ENCODE measurements around the gene AVPR2. TPM values are rescaled to one million over a fixed set of nuclear protein-coding genes. Genes with fewer than 3 reads are reported as not detected.

AVPR2 gene
- polyA plus RNA-seq, 2 of the 4 experiments (the other 2 are of a cell fraction), result not detected

GRCh38 chrX:153878969-153879653 is 25.4 kb upstream of the AVPR2 start:
- Histone ChIP-seq H3K4me3 (no peak overlapping the region), H3K4me1 (peaks cover 2% of the 10 kb centered on the region; the same call in 2 of the 3 replicates), H3K27ac (no peak overlapping the region), H3K9me3 (no peaks in the 10 kb centered on the region), H3K4me2 (no peak overlapping the region)
- TF ChIP-seq HOXB5 (CRISPR knock-in tag; IDR thresholded peaks at IDR 0.05), result no peak
- TF ChIP-seq EHMT2 (IDR thresholded peaks at IDR 0.05; ENCODE audit: low read depth), result no peak
- TF ChIP-seq CBX2 (IDR thresholded peaks at IDR 0.05; ENCODE audit: borderline replicate concordance, low read depth), result no peak
- TF ChIP-seq CHD4 (IDR thresholded peaks at IDR 0.05; ENCODE audit: borderline replicate concordance), result no peak
- no peak for TF ChIP-seq ZNF302 (CRISPR knock-in tag; IDR thresholded peaks at IDR 0.05)
- TF ChIP-seq HDAC2 (IDR thresholded peaks at IDR 0.05), result no peak
- no peak for TF ChIP-seq TFCP2L1 (CRISPR knock-in tag; IDR thresholded peaks at IDR 0.05)
- TF ChIP-seq HES2 (IDR thresholded peaks at IDR 0.05), result no peak
- TF ChIP-seq KDM5A (IDR thresholded peaks at IDR 0.05), result no peak
- TF ChIP-seq RARB (CRISPR knock-in tag; IDR thresholded peaks at IDR 0.05), result no peak
- TF ChIP-seq ESRRA (IDR thresholded peaks at IDR 0.05; ENCODE audit: borderline replicate concordance, low read length), result no peak
- no peak for TF ChIP-seq PHF8 (IDR thresholded peaks at IDR 0.05; ENCODE audit: borderline replicate concordance, low read depth)
- no peak for TF ChIP-seq E2F6 (IDR thresholded peaks at IDR 0.05; ENCODE audit: borderline replicate concordance, low read depth)
- no peak for TF ChIP-seq BCL3 (IDR thresholded peaks at IDR 0.05)
- TF ChIP-seq KDM1A (IDR thresholded peaks at IDR 0.05; ENCODE audit: low read depth), result no peak
- no peak for TF ChIP-seq HOXA7 (CRISPR knock-in tag; IDR thresholded peaks at IDR 0.05)
- no peak for TF ChIP-seq JUNB (IDR thresholded peaks at IDR 0.05)
- no peak for TF ChIP-seq RAD21 (conservative IDR thresholded peaks at IDR 0.05 in 1 of 2, IDR thresholded peaks at IDR 0.05 in 1 of 2)
- no peak for TF ChIP-seq RNF2 (IDR thresholded peaks at IDR 0.05; ENCODE audit: borderline replicate concordance, low read depth)
- no peak for TF ChIP-seq MAFK (IDR thresholded peaks at IDR 0.05; ENCODE audit: partially characterized antibody)
- FAIRE-seq, result no peak
- WGBS (ENCODE audit: missing lambda C conversion rate), result 72% methylated on average over 15 of the region's 28 CpGs
- CTCF ChIA-PET, result interaction anchor here (1.9 kb wide), 1 partner anchor 49 kb away, joined by 5 read pairs; no protein-coding TSS in a partner anchor
- POLR2A ChIA-PET, result no interaction called here
- DNase-seq (ENCODE audit: low read depth in 1 of 2, low spot score in 1 of 2), result no peak
- no peak for ATAC-seq

DNA sequence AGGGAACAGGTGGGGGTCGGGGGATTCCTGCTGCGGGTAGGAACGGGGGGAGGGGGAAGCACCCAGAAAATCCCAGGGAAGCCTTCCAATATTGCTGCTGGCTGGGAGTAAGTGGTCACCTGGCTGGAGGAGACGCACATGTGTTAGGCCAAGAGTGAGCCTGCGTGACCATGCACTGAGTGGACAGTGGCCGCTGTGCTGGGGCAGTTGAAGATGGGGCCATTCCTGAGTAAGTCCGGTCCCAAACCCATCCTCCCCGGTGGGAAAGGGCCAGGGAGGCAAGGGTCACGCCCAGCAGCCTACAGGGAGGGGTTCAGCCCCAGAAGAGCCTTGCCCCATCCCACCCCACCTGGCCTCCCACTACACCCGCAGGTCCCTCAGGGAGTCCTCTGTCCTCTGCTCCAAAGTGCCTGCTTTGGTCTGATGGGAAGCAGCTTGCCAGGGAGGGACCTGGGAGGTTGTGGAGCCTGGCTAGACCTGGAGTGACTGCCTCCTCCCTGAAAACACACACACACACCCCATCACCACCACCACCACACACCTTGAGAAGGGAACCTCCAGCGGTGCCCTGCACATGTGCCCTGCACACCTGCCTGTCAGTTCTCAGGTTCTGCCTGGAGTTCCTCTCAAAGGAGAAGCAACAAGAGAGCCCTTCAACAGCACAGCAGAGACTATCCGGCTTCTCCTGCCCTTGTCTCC is 24.6 kb upstream of the AVPR2 start:
- H3K9me3 ChIP-seq, result no peaks in the 10 kb centered on the region
- WGBS (ENCODE audit: missing lambda C conversion rate), result 57% methylated on average over 5 of the region's 12 CpGs
- no peak for ATAC-seq
- no peak for FAIRE-seq
- no peak for DNase-seq (ENCODE audit: low read depth in 1 of 2, low spot score in 1 of 2)
- TF ChIP-seq JUNB (IDR thresholded peaks at IDR 0.05), result no peak
- no peak for TF ChIP-seq KDM5A (IDR thresholded peaks at IDR 0.05)
- no peak for TF ChIP-seq RNF2 (IDR thresholded peaks at IDR 0.05; ENCODE audit: borderline replicate concordance, low read depth)
- TF ChIP-seq ZFP36 (IDR thresholded peaks at IDR 0.05; ENCODE audit: borderline replicate concordance, partially characterized antibody), result no peak
- TF ChIP-seq, protein P1, sequence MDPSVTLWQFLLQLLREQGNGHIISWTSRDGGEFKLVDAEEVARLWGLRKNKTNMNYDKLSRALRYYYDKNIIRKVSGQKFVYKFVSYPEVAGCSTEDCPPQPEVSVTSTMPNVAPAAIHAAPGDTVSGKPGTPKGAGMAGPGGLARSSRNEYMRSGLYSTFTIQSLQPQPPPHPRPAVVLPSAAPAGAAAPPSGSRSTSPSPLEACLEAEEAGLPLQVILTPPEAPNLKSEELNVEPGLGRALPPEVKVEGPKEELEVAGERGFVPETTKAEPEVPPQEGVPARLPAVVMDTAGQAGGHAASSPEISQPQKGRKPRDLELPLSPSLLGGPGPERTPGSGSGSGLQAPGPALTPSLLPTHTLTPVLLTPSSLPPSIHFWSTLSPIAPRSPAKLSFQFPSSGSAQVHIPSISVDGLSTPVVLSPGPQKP (IDR thresholded peaks at IDR 0.05; ENCODE audit: low read depth, low read length), result no peak
- TF ChIP-seq, protein P2, sequence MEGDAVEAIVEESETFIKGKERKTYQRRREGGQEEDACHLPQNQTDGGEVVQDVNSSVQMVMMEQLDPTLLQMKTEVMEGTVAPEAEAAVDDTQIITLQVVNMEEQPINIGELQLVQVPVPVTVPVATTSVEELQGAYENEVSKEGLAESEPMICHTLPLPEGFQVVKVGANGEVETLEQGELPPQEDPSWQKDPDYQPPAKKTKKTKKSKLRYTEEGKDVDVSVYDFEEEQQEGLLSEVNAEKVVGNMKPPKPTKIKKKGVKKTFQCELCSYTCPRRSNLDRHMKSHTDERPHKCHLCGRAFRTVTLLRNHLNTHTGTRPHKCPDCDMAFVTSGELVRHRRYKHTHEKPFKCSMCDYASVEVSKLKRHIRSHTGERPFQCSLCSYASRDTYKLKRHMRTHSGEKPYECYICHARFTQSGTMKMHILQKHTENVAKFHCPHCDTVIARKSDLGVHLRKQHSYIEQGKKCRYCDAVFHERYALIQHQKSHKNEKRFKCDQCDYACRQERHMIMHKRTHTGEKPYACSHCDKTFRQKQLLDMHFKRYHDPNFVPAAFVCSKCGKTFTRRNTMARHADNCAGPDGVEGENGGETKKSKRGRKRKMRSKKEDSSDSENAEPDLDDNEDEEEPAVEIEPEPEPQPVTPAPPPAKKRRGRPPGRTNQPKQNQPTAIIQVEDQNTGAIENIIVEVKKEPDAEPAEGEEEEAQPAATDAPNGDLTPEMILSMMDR (IDR thresholded peaks at IDR 0.05), result no peak
- TF ChIP-seq TFCP2L1 (CRISPR knock-in tag; IDR thresholded peaks at IDR 0.05), result no peak
- no peak for TF ChIP-seq CHD4 (IDR thresholded peaks at IDR 0.05; ENCODE audit: borderline replicate concordance)
- no peak for TF ChIP-seq MAFK (IDR thresholded peaks at IDR 0.05; ENCODE audit: partially characterized antibody)
- no peak for TF ChIP-seq CBX8 (IDR thresholded peaks at IDR 0.05)
- TF ChIP-seq MAZ (IDR thresholded peaks at IDR 0.05; ENCODE audit: borderline replicate concordance, low read depth, low read length), result no peak
- TF ChIP-seq EHMT2 (IDR thresholded peaks at IDR 0.05; ENCODE audit: low read depth), result no peak
- TF ChIP-seq PHF8 (IDR thresholded peaks at IDR 0.05; ENCODE audit: borderline replicate concordance, low read depth), result no peak
- CTCF ChIA-PET, result interaction anchor here (1.9 kb wide), 1 partner anchor 48 kb away, joined by 5 read pairs; no protein-coding TSS in a partner anchor
- POLR2A ChIA-PET, result no interaction called here
- H3K27ac ChIP-seq, result no peak overlapping the region
- H3K4me1 ChIP-seq, result peaks cover 10% of the 10 kb centered on the region
- H3K4me2 ChIP-seq, result no peak overlapping the region
- H3K4me3 ChIP-seq, result no peak overlapping the region
